Right lung (tissue), 10 donors: ENCODE measurements around the gene G0S2. TPM values are rescaled to one million over a fixed set of nuclear protein-coding genes. Genes with fewer than 3 reads are reported as not detected.

Source experiments
- DNase-seq, 2 donors: peaks; one replicate each; pipeline ENCODE4 v3.0.0-alpha.2; 2013
- long read RNA-seq, 8 donors: transcript quantifications; one replicate each; lab custom pipeline, GENCODE V29; 2026
- polyA plus RNA-seq, 5 donors: library from polyadenylated mRNA; unstranded; fragments of 120-200 nt; gene quantifications; one replicate each; pipeline versions ENCODE4 v1.2.1 to v1.2.3, GENCODE V29; 2013; ENCODE audit warnings: inconsistent platforms in 1 of 5, low replicate concordance in 1 of 5; ENCODE audit not compliant: insufficient read length in 5 of 5, insufficient read depth in 1 of 5

G0S2 gene
- 10 to 100 TPM; 25.3 to 78.1 (median 36.3) TPM for polyA plus RNA-seq
- long read RNA-seq, donor 1, transcript G0S2-201 (2 exons, 866 nt) = major isoform, 100 of 100 reads
- long read RNA-seq, donor 1, partial matches to known transcripts = 0 of 100 reads
- long read RNA-seq, donor 1, other reads (novel, unspliced or antisense) = 0 of 100 reads
- long read RNA-seq, donor 2, transcript G0S2-201 (2 exons, 866 nt) = major isoform, 39 of 39 reads
- long read RNA-seq, donor 2, partial matches to known transcripts = 0 of 39 reads
- long read RNA-seq, donor 2, other reads (novel, unspliced or antisense) = 0 of 39 reads
- long read RNA-seq, donor 3, transcript G0S2-201 (2 exons, 866 nt) = major isoform, 59 of 59 reads
- long read RNA-seq, donor 3, partial matches to known transcripts = 0 of 59 reads
- long read RNA-seq, donor 3, other reads (novel, unspliced or antisense) = 0 of 59 reads
- long read RNA-seq, donor 4, transcript G0S2-201 (2 exons, 866 nt) = major isoform, 34 of 34 reads
- long read RNA-seq, donor 4, partial matches to known transcripts = 0 of 34 reads
- long read RNA-seq, donor 4, other reads (novel, unspliced or antisense) = 0 of 34 reads
- long read RNA-seq, donor 5, transcript G0S2-201 (2 exons, 866 nt) = major isoform, 105 of 105 reads
- long read RNA-seq, donor 5, partial matches to known transcripts = 0 of 105 reads
- long read RNA-seq, donor 5, other reads (novel, unspliced or antisense) = 0 of 105 reads
- long read RNA-seq, donor 6, transcript G0S2-201 (2 exons, 866 nt) = major isoform, 105 of 105 reads
- long read RNA-seq, donor 6, partial matches to known transcripts = 0 of 105 reads
- long read RNA-seq, donor 6, other reads (novel, unspliced or antisense) = 0 of 105 reads
- long read RNA-seq, donor 7, transcript G0S2-201 (2 exons, 866 nt) = major isoform, 53 of 53 reads
- long read RNA-seq, donor 7, partial matches to known transcripts = 0 of 53 reads
- long read RNA-seq, donor 7, other reads (novel, unspliced or antisense) = 0 of 53 reads
- long read RNA-seq, donor 8, transcript G0S2-201 (2 exons, 866 nt) = major isoform, 23 of 23 reads
- long read RNA-seq, donor 8, partial matches to known transcripts = 0 of 23 reads
- long read RNA-seq, donor 8, other reads (novel, unspliced or antisense) = 0 of 23 reads

GRCh38 chr1:209674957-209675564, at the start of gene G0S2:
Gene G0S2, plus strand, starts transcription at chr1:209675412. Its CDS starts 273 bp downstream, at chr1:209675685.
- DNase-seq = peak; percentile 87

- no peak for DNase-seq
Measured at GRCh38 chr1:209625791-209626285, 49.4 kb upstream of the G0S2 start.

- no peak for DNase-seq
Measured at GRCh38 chr1:209626346-209627026, 48.7 kb upstream of the G0S2 start.

- DNase-seq = no peak
Measured at GRCh38 chr1:209627027-209627731, 48.0 kb upstream of the G0S2 start.

GRCh38 chr1:209627732-209628196, 47.4 kb upstream of the G0S2 start:
- peak; percentile 31 to 62 for DNase-seq

GRCh38 chr1:209628618-209629299, 46.5 kb upstream of the G0S2 start:
- DNase-seq = no peak

GRCh38 chr1:209629621-209630382, 45.4 kb upstream of the G0S2 start:
- no peak for DNase-seq

- DNase-seq = no peak
Measured at GRCh38 chr1:209630383-209631225, 44.6 kb upstream of the G0S2 start.

- DNase-seq = no peak
Measured at GRCh38 chr1:209633335-209633997, 41.7 kb upstream of the G0S2 start.

GRCh38 chr1:209634005-209634737, 41.0 kb upstream of the G0S2 start:
- DNase-seq = no peak

GRCh38 chr1:209635850-209636249, 39.4 kb upstream of the G0S2 start:
- no peak for DNase-seq

GRCh38 chr1:209641832-209642172, 33.4 kb upstream of the G0S2 start:
- DNase-seq = peak; percentile 95 to 96

GRCh38 chr1:209642816-209643215, 32.4 kb upstream of the G0S2 start:
- no peak for DNase-seq

GRCh38 chr1:209643285-209644020, 31.8 kb upstream of the G0S2 start:
- peak; percentile 80 to 82 for DNase-seq

- peak; percentile 64 to 70 for DNase-seq
Measured at GRCh38 chr1:209645574-209646452, 29.4 kb upstream of the G0S2 start.
